HepG2 (cell line): Measurements from ENCODE around the gene MYL6. TPM values are rescaled to one million over a fixed set of nuclear protein-coding genes. Genes with fewer than 3 reads are reported as not detected.

Experiments used
- BRCA1 ChIP-seq: sonication (generic); formaldehyde crosslinking; IDR thresholded peaks from 2 replicates; pipeline ENCODE4 v1.4.0; 2020; ENCODE audit warnings: missing genetic modification reagents
- CCAR2 ChIP-seq: fragments of 200-400 bp; formaldehyde crosslinking; optimal IDR thresholded peaks from 2 replicates; pipeline ENCODE3; 2018; ENCODE audit warnings: low read depth, mild to moderate bottlenecking, low read length, moderate library complexity
- DR1 ChIP-seq: sonication (generic); formaldehyde crosslinking; IDR thresholded peaks from 2 replicates; pipeline ENCODE4 v1.8.0; 2021; ENCODE audit warnings: mild to moderate bottlenecking, missing genetic modification reagents, inconsistent platforms
- ESRRA ChIP-seq: sonication (generic); formaldehyde crosslinking; IDR thresholded peaks from 2 replicates; pipeline ENCODE4 v1.5.1; 2020; ENCODE audit warnings: mild to moderate bottlenecking, low read depth, missing genetic modification reagents
- HMGA1 ChIP-seq: sonication (generic); formaldehyde crosslinking; conservative IDR thresholded peaks from 2 replicates; pipeline ENCODE4 v1.4.0; 2020; ENCODE audit warnings: missing genetic modification reagents
- KLF16 ChIP-seq, 2 experiments: sonication (generic) in 1 of 2; formaldehyde crosslinking in 1 of 2; IDR thresholded peaks; 2 replicates each; pipeline versions ENCODE4 v1.6.1 to v1.8.0; 2016 to 2023; ENCODE audit warnings: missing genetic modification reagents in 2 of 2, missing compliant biosample characterization in 1 of 2
- NR2C2 ChIP-seq: sonication (generic); formaldehyde crosslinking; IDR thresholded peaks from 2 replicates; pipeline ENCODE4 v1.4.0; 2020; ENCODE audit warnings: missing genetic modification reagents, mild to moderate bottlenecking, moderate library complexity, borderline replicate concordance
- SAFB2 ChIP-seq: sonication (generic); formaldehyde crosslinking; IDR thresholded peaks from 2 replicates; pipeline ENCODE4 v1.5.1; 2020; ENCODE audit warnings: missing genetic modification reagents, low read depth, mild to moderate bottlenecking, borderline replicate concordance
- SP4 ChIP-seq: sonication (generic); formaldehyde crosslinking; IDR thresholded peaks from 2 replicates; pipeline ENCODE4 v1.8.1; 2023; ENCODE audit warnings: mild to moderate bottlenecking, missing genetic modification reagents
- SRF ChIP-seq: IDR thresholded peaks from 2 replicates; pipeline ENCODE4 v1.6.1; 2011; ENCODE audit warnings: mild to moderate bottlenecking, low read depth, low read length, moderate library complexity
- ZEB1 ChIP-seq: IDR thresholded peaks from 2 replicates; pipeline ENCODE4 v1.6.1; 2012; ENCODE audit warnings: mild to moderate bottlenecking, low read depth, inconsistent platforms; ENCODE audit not compliant: insufficient replicate concordance
- ZNF12 ChIP-seq: sonication (generic); formaldehyde crosslinking; IDR thresholded peaks from 2 replicates; pipeline ENCODE4 v1.5.0; 2020; ENCODE audit warnings: missing genetic modification reagents
- ZNF598 ChIP-seq: sonication (generic); formaldehyde crosslinking; IDR thresholded peaks from 2 replicates; pipeline ENCODE4 v1.5.1; 2020; ENCODE audit warnings: mild to moderate bottlenecking, missing genetic modification reagents, borderline replicate concordance
- ZNF749 ChIP-seq: sonication (generic); formaldehyde crosslinking; IDR thresholded peaks from 2 replicates; pipeline ENCODE4 v1.8.0; 2022; ENCODE audit warnings: mild to moderate bottlenecking, missing genetic modification reagents, moderate library complexity, borderline replicate concordance
- ZSCAN30 ChIP-seq: sonication (generic); formaldehyde crosslinking; IDR thresholded peaks from 2 replicates; pipeline ENCODE4 v1.5.0; 2020; ENCODE audit warnings: mild to moderate bottlenecking, missing genetic modification reagents
- ZSCAN31 ChIP-seq: sonication (generic); formaldehyde crosslinking; IDR thresholded peaks from 2 replicates; pipeline ENCODE4 v1.5.0; 2020; ENCODE audit warnings: low read depth, mild to moderate bottlenecking, missing genetic modification reagents
- polyA plus RNA-seq, 8 experiments: library from polyadenylated mRNA; depleted of rRNA in 3 of 8; stranded (reverse) in 7 of 8; unstranded in 1 of 8; fragments of >200 nt; fragmentation: Illumina TruSeq in 4 of 8; extraction: Trizol in 4 of 8; gene quantifications; 2 replicates each; pipeline versions ENCODE4 v1.2.1 to v1.2.3, GENCODE V29; 2011 to 2016; ENCODE audit warnings: low read depth in 4 of 8, missing spikeins in 1 of 8, mixed read lengths in 1 of 8; ENCODE audit not compliant: insufficient read depth in 1 of 8
- total RNA-seq, 5 experiments: library from RNA; depleted of rRNA; stranded (reverse); fragments of >200 nt; fragmentation: Illumina TruSeq; extraction: Trizol; gene quantifications; 2 replicates each; pipeline ENCODE4 v1.2.3, GENCODE V29; 2016; ENCODE audit warnings: low read depth in 1 of 5
- TF ChIP-seq, protein P1 (sequence below): sonication (generic); formaldehyde crosslinking; IDR thresholded peaks from 2 replicates; pipeline ENCODE4 v1.4.0; 2020; ENCODE audit warnings: missing genetic modification reagents
- TF ChIP-seq, protein P2 (sequence below): sonication (generic); formaldehyde crosslinking; IDR thresholded peaks from 2 replicates; pipeline ENCODE4 v1.8.1; 2022; ENCODE audit warnings: mild to moderate bottlenecking, missing genetic modification reagents
- TF ChIP-seq, protein P3 (sequence below): sonication (generic); formaldehyde crosslinking; IDR thresholded peaks from 2 replicates; pipeline ENCODE4 v1.4.0; 2020; ENCODE audit warnings: missing genetic modification reagents
- TF ChIP-seq, protein P4 (sequence below): sonication (generic); formaldehyde crosslinking; IDR thresholded peaks from 2 replicates; pipeline ENCODE4 v1.4.0; 2020; ENCODE audit warnings: missing genetic modification reagents, mild to moderate bottlenecking, borderline replicate concordance

MYL6 gene
- total and polyA plus RNA-seq, 2 of the 13 experiments (the other 11 are each of a cell fraction or from before 2014, with no cell fraction given) = 1,127 to 1,192 TPM

DNA sequence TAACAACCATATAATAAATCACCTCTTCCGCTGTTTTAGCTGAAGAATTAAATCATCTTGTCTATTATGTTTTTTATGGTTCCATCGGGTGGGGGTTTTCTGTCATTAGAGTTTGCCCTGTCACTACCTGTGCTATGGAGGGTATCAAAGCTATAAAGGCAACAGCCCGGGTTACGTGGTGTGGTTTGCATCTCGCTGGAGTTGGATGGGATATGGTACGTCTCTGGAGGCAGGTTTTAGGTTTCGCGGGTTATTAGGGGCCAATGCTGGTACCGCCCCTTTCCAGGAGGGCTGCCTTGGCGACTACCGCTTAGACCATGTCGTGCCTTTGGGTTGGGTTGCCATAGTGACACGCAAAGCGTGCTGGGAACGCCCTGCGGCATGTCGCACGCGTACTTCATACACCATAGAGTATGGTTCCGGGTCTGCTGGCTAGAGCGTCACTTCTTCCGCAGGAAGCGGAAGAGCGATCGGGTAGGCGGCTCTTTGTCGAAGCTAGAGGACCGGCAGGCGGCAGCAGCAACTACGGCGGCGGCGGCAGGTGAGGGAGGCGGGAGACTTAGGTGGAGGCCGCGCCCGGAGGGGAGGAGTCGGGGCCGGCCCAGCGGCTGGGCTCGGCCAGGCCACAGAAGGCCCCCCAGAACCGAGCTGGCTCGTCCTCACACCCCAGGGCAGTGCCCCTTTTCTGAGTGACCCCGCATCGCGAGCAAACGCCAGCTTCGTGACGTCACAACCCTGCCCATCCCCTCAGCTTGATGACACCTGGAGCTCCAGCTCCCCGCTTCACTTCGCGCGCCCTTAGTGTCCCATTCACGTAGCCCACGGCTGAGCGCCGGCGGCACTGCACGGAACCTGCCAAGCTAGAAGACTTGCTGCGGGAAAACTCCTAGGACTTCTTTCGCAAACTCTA lies 40.1 kb upstream of the MYL6 start, which contains the start of gene ZC3H10 (continued):
- TF ChIP-seq, protein P1, sequence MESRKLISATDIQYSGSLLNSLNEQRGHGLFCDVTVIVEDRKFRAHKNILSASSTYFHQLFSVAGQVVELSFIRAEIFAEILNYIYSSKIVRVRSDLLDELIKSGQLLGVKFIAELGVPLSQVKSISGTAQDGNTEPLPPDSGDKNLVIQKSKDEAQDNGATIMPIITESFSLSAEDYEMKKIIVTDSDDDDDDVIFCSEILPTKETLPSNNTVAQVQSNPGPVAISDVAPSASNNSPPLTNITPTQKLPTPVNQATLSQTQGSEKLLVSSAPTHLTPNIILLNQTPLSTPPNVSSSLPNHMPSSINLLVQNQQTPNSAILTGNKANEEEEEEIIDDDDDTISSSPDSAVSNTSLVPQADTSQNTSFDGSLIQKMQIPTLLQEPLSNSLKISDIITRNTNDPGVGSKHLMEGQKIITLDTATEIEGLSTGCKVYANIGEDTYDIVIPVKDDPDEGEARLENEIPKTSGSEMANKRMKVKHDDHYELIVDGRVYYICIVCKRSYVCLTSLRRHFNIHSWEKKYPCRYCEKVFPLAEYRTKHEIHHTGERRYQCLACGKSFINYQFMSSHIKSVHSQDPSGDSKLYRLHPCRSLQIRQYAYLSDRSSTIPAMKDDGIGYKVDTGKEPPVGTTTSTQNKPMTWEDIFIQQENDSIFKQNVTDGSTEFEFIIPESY (CRISPR knock-in tag) = peak; percentile 49; the same call in 1 of the 2 replicates
- TF ChIP-seq, protein P2, sequence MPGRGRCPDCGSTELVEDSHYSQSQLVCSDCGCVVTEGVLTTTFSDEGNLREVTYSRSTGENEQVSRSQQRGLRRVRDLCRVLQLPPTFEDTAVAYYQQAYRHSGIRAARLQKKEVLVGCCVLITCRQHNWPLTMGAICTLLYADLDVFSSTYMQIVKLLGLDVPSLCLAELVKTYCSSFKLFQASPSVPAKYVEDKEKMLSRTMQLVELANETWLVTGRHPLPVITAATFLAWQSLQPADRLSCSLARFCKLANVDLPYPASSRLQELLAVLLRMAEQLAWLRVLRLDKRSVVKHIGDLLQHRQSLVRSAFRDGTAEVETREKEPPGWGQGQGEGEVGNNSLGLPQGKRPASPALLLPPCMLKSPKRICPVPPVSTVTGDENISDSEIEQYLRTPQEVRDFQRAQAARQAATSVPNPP = peak; percentile 66; the same call in 1 of the 2 replicates
- 0 out of 2 replicates have a peak, but pooled peaks have one; percentile 13 for TF ChIP-seq ZNF12 (CRISPR knock-in tag)
- peak; percentile 45; the same call in 1 of the 2 replicates for TF ChIP-seq SRF
- TF ChIP-seq SAFB2 (CRISPR knock-in tag) = peak; percentile 41; the same call in 1 of the 2 replicates
- no peak for TF ChIP-seq HMGA1 (CRISPR knock-in tag)
- TF ChIP-seq, protein P3, sequence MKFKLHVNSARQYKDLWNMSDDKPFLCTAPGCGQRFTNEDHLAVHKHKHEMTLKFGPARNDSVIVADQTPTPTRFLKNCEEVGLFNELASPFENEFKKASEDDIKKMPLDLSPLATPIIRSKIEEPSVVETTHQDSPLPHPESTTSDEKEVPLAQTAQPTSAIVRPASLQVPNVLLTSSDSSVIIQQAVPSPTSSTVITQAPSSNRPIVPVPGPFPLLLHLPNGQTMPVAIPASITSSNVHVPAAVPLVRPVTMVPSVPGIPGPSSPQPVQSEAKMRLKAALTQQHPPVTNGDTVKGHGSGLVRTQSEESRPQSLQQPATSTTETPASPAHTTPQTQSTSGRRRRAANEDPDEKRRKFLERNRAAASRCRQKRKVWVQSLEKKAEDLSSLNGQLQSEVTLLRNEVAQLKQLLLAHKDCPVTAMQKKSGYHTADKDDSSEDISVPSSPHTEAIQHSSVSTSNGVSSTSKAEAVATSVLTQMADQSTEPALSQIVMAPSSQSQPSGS = peak; percentile 92
- TF ChIP-seq ESRRA = peak; percentile 76; the same call in 1 of the 2 replicates
- TF ChIP-seq, protein P4, sequence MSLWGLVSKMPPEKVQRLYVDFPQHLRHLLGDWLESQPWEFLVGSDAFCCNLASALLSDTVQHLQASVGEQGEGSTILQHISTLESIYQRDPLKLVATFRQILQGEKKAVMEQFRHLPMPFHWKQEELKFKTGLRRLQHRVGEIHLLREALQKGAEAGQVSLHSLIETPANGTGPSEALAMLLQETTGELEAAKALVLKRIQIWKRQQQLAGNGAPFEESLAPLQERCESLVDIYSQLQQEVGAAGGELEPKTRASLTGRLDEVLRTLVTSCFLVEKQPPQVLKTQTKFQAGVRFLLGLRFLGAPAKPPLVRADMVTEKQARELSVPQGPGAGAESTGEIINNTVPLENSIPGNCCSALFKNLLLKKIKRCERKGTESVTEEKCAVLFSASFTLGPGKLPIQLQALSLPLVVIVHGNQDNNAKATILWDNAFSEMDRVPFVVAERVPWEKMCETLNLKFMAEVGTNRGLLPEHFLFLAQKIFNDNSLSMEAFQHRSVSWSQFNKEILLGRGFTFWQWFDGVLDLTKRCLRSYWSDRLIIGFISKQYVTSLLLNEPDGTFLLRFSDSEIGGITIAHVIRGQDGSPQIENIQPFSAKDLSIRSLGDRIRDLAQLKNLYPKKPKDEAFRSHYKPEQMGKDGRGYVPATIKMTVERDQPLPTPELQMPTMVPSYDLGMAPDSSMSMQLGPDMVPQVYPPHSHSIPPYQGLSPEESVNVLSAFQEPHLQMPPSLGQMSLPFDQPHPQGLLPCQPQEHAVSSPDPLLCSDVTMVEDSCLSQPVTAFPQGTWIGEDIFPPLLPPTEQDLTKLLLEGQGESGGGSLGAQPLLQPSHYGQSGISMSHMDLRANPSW (CRISPR knock-in tag) = peak; percentile 77; the same call in 1 of the 2 replicates
- TF ChIP-seq ZNF749 (CRISPR knock-in tag) = no peak; the same call in 1 of the 2 replicates
- TF ChIP-seq BRCA1 (CRISPR knock-in tag) = no peak
- TF ChIP-seq CCAR2 = no peak
- peak; percentile 85 for TF ChIP-seq DR1
- peak; percentile 99 for TF ChIP-seq NR2C2 (CRISPR knock-in tag)
- TF ChIP-seq ZEB1 = no peak
- peak; percentile 95 for TF ChIP-seq ZSCAN31 (CRISPR knock-in tag)
- TF ChIP-seq ZSCAN30 = no peak
- peak; percentile 93 for TF ChIP-seq SP4 (CRISPR knock-in tag)
- no peak for TF ChIP-seq ZNF598 (CRISPR knock-in tag)
- TF ChIP-seq KLF16 (CRISPR knock-in tag; IDR thresholded peaks at IDR 0.05) = peak in 1 of 2 experiments; percentile 88; a peak in 2 of 4 replicates
